ENCODE results near the gene SQSTM1.

SQSTM1 gene

DNA sequence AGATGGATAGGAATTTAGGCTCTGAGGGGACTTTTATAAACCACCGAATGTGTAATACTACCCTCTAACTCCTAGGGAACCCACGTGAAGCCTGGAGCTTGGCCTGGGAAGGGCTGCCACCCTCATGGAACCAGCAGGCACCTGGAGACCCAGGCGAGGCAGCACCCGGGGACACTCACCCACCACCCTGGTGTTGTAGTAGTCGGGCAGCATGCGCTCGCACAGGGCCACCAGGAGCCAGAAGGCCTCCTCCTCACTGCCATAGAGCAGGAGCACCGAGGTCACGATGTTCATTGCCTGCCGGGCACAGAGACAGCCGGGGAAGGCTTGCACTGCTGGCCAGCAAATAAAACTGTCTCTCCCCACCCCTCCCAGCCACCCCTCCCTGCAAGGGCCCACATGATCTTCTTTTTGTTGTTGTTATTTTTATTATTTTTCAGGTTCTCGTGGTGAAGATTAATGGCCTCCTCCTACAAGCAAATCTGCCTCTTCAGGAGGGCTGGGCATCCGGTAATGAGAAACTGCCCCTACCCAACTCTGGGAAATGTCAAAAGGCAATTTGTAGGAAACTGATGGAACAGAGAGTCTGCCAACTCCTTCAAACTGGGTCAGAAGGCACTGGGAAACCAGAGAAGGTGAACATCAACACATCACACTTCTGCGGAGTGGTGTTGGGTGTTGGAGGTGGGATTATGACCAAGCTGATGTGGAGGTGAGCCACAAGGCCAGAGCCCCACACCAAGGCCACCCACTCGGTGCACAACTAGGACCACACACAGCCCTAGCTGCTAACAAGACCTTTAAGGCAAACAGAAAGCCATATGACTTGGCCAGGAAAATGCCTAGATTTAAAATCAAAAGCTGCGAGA lies 55.3 kb downstream of the SQSTM1 start:
- no peak for DNase-seq

DNA sequence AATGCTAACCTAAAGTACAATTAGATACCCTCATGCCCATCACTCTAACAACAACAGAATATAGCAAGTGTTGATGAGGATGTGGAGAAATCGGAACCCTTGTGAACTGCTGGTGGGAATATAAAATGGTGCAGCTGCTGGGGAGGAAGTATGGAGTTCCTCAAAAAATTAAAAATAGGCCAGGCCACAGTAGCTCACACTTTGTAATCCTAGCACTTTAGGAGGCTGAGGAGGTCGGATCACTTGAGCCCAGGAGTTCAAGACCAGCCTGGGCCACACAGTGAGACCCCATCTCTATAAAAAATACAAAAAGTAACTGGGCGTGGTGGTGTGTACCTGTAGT lies 55.9 kb downstream of the SQSTM1 start:
- DNase-seq = no peak

DNA sequence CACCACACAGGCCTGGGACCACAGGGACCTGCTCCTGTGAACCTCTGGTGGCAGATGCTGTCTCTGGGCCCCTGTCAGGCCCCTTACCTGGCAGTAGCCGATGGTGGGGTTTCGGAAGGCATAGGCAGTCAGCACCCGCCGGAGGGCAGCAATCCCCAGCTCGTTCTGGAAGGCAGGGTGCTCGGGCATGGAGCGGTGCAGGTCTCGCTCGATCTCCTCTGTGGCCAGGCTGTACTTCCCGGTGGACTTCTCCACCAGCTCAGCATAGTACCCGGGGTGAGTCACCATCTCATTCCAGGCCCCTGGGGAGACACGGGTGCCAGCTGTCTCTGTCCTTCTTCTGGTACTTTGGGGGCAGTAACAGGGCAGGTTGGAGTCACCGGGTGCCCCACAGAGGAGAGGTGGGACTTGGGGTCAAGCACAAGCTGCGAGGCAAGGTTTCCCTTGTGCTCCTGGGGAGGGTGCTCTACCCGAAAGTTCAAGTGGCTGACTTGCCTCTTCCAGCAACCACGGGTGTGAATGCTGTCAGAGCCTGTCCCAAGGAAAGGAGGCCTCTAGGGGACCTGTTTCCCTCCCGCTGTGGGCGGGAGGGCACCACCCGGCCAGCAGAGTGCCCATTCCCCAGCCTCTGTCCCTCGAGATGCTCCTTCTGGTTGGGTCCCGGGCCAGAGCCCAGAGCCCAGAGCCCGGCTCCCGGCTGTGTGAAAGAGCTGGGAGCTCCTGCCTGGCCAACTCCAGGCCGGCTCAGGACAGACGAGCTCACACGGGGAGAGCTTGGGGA lies 57.7 kb downstream of the SQSTM1 start:
- no peak for DNase-seq

- DNase-seq = no peak
Observed at GRCh38 chr5:179879003-179879689, 58.4 kb downstream of the SQSTM1 start.

- DNase-seq = no peak
Observed at GRCh38 chr5:179879690-179880010, 58.9 kb downstream of the SQSTM1 start.

- DNase-seq = no peak
Observed at GRCh38 chr5:179880066-179880650, 59.5 kb downstream of the SQSTM1 start.

- DNase-seq = no peak
Observed at GRCh38 chr5:179880848-179881590, 60.3 kb downstream of the SQSTM1 start.

DNA sequence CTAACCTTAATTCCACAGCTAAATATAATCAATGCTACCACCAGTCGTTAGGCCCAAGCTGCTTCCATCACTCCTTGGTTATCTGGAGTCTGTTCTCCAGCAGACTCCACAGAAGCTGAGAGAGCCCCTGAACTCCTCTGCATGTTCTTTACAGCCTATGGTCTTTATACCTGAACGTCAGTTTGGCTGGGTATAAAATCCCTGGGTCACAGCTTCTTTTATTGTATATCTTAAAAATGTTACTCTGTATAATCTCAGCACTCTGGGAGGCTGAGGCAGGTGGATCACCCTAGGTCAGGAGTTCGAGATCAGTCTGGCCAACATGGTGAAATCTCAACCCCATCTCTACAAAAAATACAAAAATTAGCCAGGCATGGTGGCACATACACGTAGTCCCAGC lies 61.6 kb downstream of the SQSTM1 start:
- no peak for DNase-seq

DNA sequence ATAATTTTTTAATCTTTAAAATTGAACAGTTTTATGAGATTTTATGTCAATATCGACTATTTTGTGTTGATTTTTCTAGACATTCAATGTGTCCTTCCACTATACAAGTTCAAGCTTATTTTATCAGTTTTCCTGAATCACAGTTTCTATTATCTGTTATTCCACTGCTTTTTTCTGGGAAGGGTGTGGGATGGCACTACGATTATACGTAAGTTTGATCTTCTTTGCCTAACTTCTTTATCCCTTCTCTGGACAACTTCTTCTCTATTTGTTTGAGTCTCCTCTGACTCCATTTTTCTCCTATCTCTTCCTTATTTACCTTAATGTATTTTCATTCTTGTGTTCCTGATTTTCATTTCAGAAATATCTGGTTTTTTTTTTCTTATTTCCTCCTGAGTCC lies 62.5 kb downstream of the SQSTM1 start:
- DNase-seq = no peak

DNA sequence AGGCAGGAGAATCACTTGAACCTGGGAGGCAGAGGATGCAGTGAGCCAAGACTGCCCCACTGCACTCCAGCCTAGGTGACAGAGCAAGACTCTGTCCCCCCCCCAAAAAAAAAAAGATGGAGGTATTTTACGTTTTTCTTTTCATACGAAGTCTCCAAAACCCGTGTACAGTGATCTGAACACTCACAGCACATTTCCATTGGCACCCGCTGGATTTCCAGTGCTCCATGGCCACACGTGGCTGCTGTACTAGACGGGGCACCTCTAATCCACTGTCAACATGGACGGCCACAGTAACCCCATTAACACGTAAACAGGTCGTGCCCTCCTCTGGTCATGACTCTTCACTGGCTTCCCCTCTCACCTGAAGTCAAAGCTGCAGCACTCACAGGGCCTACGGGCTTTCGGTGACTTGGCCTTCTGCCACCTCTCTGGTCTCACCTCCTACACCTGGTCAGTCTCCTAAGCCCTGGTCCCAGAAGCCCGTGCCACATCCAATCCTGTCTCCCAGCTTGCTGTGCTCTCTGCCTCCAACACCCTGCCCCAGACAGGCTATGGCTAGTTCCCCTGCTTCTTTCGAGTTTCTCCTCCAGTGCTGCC lies 64.9 kb downstream of the SQSTM1 start:
- DNase-seq = no peak

DNA sequence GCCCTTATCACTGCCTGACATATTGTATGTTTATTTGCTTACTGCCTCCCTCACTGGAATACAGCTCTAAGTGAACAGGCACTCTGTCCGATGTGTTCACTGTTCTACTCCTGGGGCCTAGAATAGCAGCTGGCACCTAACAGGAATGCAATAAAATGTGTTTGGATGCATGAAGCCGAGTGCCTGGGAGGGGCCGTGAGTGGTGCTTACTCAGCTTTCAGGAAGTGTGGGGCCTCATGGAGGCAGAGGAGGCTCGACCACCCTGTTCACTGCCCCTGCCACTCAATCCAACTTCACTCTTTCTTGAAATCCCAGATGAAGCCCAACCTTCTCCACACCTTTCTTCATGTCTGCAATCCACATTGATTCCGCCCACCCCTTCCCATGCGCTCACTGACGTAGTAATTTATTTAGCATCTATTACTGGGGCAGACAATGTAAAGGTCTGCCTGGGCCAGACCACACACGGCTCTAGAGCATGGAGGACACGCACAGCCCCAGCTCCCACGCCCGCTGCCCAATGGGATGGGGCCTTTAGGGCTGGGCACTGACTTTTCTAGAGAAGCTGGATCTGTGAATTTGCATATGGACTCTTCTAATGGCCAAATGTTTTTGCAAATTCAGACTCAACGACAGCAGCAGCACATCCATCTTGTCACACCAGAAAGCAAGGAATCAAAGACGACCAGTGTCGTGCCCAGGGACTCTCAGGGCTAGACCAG lies 65.6 kb downstream of the SQSTM1 start:
- no peak for DNase-seq

GRCh38 chr5:179887095-179887494 lies 66.4 kb downstream of the SQSTM1 start:
- no peak for DNase-seq
